Measurements from ENCODE around the gene LMX1A.

LMX1A gene

DNA sequence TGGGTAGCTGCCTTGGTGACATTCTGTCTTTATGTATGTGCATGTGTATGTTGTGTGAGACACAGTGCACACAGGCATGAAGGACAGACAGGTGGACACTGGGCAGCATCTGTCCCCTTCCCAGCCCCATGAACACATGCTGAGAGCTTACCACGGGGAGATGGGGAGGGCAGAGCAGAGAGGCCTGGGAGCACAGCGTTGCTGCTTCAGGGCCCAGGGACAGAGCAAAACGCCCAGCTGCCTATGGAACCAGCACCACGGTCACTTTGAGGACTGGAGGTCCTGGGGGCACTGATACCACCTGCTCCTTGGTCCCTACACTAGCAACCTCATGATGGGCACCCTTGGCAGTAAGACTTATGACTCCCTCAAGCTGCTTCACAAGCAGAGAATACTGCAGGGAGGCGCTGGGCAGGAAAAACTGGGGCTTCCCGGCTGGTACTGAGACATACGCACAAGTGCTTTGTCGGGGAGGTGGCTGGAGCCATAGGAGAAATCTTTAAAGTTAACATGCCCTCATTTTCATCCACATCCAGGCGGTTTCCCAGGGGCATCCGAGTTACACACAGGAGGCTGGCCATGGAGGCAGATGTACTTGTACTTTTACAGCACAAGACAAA is 40.3 kb downstream of the LMX1A start:
- no peak for DNase-seq

DNA sequence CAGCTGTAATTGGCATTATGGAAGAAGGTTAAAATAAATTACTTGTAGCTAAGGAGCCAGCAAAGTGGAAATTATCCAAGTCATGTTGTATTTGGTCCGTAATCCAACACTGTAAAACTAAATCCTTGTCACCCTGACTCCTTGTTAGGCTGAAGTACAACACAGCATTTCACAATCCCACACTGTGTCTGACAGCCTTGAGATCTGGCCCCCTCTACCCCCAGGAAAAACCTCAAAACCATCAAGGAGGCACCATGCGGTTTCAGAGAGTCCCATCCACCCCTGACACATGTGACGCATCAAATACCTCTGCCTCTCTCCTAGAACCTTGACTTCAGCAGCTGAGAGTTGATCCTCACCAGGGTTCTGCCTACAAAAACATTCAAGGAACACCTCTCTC is 41.0 kb downstream of the LMX1A start:
- no peak for DNase-seq

DNA sequence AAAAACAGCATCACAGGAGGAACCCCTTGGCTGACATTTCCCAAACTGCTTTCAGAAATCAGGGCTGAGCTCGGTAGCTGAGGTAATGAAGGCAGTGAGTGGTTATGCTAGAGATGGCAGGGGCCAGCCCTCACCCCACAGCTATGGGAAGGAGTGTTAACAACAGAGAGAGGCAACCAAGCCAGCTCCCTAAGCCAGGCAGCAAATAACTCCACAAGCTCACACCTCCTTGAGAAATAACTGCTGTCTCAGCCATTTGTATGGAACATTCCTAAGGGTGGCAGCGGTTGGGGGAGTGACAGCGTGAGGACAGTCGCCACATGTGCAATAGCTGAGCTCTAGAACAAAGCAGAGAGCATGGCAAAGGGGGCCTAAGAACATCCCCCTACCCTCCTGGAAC is 42.6 kb downstream of the LMX1A start:
- DNase-seq: no peak

DNA sequence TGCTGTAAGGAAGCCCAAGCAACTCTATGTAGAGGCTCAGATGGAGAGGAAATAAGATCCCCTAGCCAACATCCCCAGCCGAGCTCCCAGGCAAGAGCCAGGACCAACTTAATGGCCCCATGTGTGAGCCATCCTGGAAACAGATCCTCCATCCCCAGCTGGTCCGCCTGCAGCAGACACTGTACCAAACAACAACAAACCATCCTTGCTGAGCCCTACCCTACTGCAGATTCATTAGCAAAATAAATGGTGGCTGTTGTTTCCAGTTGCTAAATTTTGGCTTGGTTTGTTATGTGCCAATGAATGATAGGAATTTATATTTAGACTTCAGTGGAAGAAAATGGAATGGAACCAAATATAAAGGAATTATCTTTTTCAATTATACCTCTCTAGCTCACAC is 43.9 kb downstream of the LMX1A start:
- DNase-seq: no peak

DNA sequence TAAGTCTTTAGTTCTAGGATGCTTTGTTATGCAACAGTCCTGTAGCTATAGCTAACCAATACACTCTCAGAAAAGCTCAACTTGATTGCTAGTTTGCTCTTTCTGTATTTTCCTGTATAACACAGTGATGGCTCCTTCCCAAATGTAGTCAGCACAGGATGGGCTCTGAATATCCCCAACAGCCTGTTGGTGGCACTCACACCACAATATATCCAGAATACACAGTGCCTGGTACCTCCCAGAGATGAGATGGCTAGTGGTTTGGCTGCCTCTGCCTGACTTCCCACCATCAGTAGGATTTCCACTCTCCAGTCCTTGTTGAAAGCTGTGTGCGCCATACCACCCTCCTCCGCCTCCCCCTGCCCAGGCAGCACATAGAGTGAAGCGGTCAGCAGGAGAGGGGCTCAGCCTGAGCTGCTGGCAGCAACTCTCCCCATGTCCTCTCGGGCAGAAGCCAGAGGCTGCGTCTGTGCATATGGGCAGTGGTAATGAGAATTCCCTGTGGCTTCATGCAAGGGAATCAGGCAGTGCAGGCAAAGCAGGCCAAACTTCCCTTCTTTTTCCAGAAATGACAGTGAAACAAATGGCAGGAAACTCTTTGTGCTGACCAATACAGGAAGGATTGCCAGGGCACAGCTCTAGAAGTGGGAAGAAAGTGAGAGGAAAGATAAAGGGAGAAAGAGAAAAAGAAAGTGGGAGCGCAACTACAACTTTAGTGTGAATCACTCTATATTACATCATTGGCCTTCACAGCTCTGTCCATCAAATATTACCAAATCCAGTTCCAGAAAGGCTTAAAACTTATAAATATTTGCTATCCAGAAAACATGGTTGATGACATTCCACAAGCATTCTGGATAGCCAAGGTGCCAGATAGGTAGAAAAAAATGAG is 49.7 kb downstream of the LMX1A start:
- DNase-seq: no peak

DNA sequence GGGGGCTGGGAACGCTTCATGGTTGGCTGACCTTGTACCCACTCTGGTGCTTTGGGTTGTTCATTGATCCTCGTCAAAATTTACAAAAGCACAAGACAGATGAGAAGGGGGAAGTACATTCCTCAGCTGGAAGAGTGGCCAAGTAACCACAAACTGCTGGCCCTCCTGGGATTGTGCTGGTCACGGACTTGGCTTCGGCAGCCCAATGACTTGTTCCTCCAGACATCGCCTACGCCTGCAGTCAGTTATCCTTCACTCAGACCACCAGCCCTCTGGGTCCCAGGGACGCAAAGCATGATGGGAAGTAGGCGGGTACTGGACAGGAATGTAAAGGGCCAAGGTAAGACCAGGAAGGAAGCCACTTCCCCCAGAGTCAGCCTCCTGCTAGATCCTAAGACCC is 53.1 kb downstream of the LMX1A start:
- no peak for DNase-seq

DNA sequence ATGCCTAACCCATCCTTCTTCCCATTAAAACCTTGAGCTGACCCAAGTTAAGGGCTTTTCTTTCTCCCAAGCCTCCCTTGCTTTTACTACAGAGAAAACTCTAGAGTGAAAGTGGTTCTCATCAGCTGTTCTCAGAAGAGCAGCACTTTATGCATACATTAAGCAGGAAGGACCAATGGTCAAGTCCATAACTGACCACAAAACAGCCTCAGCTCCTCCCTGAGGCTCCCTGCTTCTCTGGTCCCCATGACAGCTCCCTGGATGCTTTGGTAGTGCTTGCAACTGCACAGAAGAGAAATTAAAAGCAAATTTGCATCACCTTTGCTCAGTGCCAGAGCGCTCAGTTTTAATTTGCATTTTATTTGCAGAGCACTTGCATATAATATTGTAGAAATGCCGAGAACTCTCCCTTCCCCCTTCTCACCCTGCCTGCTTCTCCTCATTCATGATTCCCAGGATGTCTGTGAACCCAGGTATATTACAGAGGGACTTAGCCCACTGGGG is 56.1 kb downstream of the LMX1A start:
- DNase-seq: no peak

DNA sequence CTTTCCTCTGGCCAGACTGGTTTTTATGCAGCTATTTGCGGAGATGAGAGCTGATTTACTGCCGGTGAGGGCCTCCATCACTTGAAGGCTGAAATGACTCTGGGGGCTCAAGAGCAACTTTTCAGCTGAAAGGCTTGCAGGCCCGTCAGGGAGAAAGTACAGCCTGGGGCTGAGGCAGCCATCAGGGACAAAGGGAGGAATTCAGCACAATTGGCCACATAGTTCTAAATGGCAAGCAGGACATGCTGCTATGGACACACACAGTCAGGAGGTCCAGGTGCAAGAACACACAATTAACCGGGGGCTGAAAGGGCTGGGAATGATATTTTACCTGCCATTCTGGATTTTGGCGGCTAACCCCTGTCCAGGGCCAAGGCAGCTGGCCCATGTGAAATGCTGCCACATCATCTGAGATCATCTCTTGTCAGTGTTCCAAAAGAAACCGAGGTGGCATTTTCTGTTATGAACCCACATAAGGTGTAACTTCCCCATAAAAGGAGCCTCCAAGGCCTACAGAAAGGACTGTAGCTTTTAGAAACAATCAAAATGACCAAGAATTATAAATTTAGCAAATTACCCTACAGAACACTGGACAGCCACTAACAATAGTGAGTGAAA is 58.2 kb downstream of the LMX1A start:
- no peak for DNase-seq

DNA sequence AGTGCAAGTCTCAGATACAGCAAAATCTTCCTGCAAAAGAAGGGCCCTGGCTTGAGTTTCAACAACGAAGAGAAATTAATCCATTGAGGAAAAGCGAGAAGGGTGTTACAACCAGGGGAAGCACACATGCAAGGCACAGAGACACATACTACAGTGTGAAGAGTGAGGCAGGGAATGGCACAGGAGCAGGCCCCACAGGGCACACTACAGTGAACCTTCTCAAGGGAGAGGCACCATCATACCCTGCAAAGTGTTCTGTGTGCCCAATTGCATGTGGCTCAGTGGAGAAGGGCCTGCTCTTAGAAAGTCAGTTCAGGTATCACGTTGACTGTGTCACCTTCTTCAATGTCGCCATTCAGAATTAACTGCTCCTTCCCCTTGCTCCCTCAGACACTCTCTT is 60.3 kb downstream of the LMX1A start:
- no peak for DNase-seq

DNA sequence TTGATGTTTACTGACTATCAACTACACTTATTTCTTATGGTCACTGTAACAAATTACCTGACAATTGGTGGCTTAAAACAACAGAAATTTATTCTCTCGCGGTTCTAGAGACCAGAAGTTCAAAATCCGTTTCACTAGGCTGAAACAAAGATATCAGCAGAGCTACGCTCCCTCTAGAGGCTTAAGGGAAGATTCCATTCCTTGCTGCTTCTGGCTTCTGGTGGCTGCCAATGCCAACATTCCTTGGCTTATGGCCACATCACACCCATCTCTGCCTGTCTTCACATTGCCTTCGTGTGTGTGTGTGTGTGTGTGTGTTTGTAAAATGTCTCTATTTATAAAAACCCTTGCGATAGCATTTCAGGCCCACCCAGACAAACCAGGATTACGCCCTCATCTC is 66.4 kb downstream of the LMX1A start:
- DNase-seq: no peak

DNA sequence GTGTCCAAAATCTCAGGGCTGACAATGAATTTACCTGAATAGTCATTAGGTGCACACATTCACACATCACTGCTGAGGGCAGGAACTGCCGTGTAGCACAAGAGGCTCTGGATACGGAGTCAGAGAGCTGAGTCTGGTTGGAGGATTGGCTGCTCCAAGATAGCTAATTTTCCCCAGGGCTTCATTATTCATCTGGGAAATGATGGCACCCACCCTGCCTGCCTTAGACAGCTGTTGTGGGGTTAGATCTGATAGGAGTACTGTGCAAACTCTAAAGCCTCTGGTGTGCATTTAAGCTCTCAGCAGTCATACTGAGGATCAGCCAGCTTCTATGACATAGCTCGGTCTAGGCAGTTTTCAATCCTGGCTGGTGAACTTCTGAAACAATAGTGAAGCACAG is 67.0 kb downstream of the LMX1A start:
- no peak for DNase-seq

DNA sequence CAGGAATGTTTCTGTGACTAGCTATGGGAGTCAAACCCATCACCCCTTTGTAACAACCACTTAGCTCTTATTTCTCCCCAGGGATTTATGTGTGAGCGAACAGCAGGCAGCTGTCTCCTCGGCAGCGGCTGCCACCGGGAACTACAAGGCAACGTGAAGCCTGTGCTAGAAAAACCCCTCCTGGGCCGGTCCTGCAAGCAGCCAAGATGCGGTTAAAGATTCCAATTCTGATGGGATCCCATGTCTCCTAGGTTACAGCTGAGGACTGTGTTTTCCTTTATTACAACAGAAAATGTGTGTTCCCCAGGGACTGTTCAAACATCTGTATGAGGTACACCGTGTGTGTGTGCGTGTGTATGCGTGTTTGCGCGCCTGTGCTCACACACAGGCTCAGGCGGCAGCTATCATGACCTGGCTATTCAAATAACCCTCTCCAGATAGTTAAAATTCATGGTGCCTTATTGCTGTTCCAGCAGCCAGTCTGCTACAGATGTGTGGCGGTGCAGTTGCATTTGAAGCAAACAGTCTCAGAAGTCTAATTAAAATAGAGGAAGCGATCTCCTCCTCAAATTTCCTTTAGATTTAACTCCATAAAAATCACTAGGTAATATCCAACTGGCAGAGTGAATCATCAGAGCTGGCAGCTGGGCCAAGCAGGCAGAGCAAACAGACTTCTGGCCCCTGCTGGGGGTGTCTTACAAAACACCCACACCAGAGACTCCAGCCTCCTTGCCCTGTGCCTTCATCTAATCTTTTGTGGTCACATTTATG is 68.0 kb downstream of the LMX1A start:
- DNase-seq: no peak

DNA sequence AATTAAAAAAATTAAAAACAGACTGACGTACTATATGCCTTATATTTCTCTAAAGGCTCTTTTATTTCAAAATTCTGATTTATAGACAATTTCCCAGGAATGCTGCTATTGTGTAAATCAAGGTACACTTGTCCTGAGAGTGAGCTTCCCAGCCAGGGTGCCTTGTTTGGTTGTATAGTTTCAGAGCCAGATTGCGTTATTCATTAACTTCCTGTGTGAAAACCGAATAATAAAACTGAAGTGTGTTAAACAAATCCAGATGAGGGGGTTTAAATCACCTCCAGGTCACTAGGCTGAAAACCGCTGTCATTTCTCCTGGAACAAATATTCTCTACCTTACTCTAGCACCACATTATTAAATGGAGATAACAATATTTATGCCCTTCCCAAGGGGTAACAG is 68.7 kb downstream of the LMX1A start:
- no peak for DNase-seq

DNA sequence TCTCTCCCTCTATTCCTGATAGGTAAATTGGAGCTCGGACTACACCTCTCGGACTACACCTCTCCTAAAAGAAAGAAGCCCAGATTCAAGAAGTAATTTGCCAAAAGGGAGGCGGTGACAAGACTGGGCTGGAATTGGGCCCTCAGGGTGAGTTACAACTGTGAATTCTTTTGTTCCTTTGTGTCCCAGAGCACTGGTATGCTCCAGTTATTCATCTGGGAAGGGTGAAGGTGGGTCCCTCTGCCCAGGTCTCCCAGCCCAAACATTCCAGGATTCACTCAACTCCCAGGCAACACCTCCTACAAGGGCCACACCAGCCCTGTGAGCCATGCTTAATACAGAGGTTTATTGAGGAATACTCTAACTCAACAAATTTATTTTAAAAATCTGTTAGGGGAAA is 69.2 kb downstream of the LMX1A start:
- DNase-seq: no peak

DNA sequence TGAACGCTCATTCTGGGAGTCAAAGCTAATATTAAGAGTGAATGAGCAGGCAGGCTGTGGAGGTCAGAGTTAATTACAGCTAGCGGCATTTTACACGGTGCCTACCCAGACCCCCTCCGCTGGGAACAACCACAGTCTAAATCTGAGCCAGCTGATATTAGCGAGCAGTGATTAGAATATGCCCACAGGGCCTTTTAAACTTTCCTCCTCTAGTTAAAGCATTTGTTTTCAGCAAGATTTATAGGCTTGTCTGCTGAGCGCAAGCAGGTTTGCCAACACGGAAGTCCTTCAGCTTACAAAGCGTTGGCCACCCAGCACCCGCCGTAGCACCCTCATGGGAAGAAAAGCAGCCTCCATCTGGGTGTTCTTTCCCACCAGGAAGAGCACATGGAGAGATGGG is 72.1 kb downstream of the LMX1A start:
- no peak for DNase-seq

DNA sequence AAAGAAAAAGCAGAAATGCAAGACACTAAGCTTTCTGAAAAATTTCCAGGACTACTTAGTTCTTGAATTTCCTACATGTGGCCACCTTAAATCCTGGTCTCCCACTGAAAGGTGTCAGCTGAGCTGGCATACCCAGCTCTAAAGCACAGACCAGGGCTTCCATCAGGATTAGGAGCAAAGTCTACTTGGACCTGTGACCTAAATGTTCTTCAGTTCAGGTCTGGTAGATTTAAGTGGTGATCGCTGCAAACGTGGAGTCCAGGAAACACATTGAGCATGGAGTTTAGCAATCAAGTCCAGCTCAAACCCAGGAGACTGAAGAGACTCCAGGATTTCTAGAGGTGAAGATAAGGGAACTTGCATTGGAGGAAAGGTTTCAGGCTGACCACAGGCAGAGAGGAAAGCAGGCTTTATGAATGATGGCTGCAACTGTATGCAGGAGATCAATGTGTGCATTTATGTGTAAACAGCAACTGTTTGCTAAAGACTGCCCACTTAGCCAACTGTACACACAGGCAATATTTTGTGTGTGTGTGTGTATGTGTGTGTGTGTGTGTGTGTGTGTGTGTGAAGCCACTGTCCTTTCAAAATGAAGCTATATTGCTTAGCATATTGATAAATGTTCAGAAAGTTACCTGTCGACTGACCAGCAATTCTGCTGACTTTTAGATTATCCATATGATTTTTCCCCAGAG is 75.2 kb downstream of the LMX1A start:
- DNase-seq: no peak

DNA sequence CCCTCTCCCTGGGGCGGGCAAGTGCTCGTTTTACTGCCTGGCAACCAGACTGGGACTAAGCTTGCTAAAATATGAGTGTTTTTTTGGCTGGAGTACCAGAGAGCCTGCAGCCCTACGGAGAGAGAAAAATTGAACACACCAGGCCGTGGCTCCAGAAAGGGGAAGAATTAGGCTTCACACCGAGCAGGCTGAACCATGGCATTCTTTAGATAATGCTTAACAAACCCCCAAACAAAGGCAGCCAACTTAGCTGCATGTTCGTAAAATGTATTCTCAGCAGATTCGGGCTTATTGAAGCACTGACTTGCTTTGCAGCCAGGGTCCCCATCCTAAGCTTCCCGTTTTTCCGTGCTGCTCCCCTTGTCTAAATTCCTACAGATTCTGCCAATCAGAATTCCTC is 76.6 kb downstream of the LMX1A start:
- no peak for DNase-seq

DNA sequence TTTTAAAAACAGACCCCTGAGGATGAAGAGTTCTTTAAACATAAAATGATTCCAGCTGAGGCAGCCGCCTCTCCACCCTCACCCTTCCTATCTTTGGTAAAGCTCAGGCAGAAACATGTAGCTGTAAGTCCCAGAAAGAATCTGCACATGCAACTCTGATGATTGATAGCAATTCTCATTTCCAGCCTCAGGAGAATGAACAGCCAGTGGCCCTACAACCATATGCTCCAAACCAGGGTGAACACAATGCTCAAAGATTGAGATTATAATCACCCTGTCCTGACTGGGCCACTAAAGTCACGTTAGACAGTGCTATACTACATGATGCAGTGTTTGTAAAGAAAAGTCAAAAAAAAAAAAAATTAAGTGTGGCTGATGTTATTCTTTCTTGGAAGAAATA is 80.2 kb downstream of the LMX1A start:
- no peak for DNase-seq

DNA sequence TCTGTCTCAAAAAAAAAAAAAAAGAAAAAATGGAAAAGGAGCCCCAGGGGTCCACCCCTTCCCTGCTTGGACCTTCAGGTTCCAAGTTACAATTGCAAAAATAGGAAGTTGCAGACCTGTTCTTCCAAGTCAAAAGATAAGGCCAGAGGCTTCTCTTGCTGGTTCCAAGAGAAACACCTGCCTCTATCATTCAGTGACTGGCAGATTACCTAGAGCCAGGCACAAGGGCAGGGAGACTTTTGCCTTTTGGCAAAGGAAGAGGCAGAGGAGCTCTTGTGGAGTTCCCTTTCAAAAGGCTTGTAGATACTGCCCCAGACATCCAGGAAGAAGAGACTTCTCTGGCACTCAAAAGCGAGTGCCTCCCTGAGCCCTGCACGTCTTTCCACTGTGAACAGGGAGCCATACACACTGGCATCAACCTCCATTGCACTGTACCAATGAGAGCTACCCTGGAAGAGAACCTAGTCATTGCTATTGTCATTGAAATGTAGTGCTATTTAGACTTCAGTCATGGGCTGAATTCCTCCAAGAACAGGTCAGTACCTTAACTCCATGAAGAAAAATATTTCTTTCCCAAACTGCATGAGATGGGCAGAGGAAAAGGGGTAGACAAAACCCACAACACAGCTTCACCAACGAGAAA is 91.2 kb downstream of the LMX1A start:
- DNase-seq: no peak

DNA sequence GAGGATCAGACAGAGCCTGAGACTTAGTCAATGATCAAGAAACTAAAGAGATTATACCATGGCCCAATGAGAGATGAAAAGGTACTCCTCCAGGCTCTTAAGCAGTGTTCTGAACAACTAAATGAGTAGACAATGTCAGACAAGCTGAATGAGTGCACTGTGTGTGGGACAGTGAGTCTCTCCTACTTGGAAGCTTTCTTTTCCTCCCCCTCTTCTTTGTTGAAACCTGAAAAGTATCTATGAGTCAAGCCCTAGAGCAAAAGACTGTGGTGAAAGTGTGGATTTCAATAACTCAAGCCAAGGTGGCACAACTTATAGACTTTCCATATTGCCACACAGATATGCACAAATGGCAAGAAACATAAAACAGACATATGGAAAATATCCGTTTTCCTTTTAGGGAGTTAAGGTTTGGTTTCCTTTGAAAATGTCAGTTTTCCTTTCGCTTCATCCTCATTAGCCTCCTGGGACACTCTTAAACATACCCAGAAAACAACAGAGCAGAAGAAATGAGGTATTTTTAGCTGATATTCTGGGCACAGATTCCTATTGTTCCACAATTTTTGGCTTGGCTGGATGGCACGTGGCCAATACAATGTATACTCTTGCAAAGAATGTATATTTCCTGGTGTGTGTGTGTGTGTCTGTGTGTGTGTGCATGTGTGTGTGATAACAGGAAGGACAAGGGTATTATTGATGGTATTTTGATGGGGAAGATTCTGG is 96.6 kb downstream of the LMX1A start:
- DNase-seq: no peak

DNA sequence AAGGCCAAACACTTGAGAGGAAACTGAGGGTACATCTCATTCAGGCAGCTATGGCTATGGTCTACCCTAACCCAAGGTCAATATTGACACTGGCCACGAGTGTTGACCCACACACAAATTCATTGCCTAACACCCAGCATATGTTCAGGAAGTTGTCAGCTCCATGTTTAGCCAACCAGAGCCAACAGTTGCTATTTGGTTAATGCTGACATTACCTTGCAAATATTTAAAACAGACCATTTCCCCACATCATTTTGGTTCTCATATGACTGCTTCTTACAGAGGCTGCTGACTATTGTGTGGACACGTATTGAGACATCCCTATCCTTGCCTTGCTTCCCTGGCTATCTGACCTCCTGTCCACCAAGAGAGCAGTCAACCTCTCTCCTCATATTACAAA is 97.3 kb downstream of the LMX1A start:
- DNase-seq: no peak
